H9 (cell line): ENCODE results near the gene BPIFB3. TPM values are rescaled to one million over a fixed set of nuclear protein-coding genes. Genes with fewer than 3 reads are reported as not detected.

Source experiments
- DNase-seq: peaks from one replicate; pipeline ENCODE4 v3.0.0-alpha.2; 2017
- H2AFZ ChIP-seq: one replicate; pipeline ENCODE4 v1.6.1; 2013; ENCODE audit warnings: mild to moderate bottlenecking, low read length, control low read depth, moderate library complexity
- H2AK5ac ChIP-seq: 2 replicates; pipeline ENCODE4 v1.6.1; 2013; ENCODE audit warnings: low read length, control low read depth, mixed read lengths; ENCODE audit not compliant: insufficient read length
- H2BK120ac ChIP-seq: one replicate; pipeline ENCODE4 v1.6.1; 2013; ENCODE audit warnings: low read depth, mild to moderate bottlenecking, low read length, control low read depth, inconsistent platforms; ENCODE audit not compliant: poor library complexity, severe bottlenecking
- H2BK12ac ChIP-seq: 2 replicates; pipeline ENCODE4 v1.6.1; 2013; ENCODE audit warnings: low read length, control low read depth, mixed read lengths, low read depth; ENCODE audit not compliant: insufficient read length
- H2BK15ac ChIP-seq: 2 replicates; pipeline ENCODE4 v1.6.1; 2013; ENCODE audit warnings: low read depth, low read length, control low read depth
- H2BK20ac ChIP-seq: one replicate; pipeline ENCODE4 v1.6.1; 2013; ENCODE audit warnings: low read depth, mild to moderate bottlenecking, low read length, control low read depth, inconsistent platforms; ENCODE audit not compliant: poor library complexity, severe bottlenecking
- H2BK5ac ChIP-seq: 2 replicates; pipeline ENCODE4 v1.6.1; 2013; ENCODE audit warnings: low read length, control low read depth, mixed read lengths; ENCODE audit not compliant: insufficient read length
- H3K14ac ChIP-seq: 2 replicates; pipeline ENCODE4 v1.6.1; 2013; ENCODE audit warnings: low read length, control low read depth; ENCODE audit not compliant: insufficient read depth
- H3K18ac ChIP-seq: 2 replicates; pipeline ENCODE4 v1.6.1; 2013; ENCODE audit warnings: low read depth, mild to moderate bottlenecking, mixed read lengths, low read length, control low read depth; ENCODE audit not compliant: insufficient read length
- H3K23ac ChIP-seq: 2 replicates; pipeline ENCODE4 v1.6.1; 2013; ENCODE audit warnings: low read length, control low read depth, mixed read lengths, low read depth; ENCODE audit not compliant: insufficient read length
- H3K23me2 ChIP-seq: 2 replicates; pipeline ENCODE4 v1.6.1; 2013; ENCODE audit warnings: low read depth, mild to moderate bottlenecking, mixed read lengths, low read length, control low read depth; ENCODE audit not compliant: insufficient read length, poor library complexity, severe bottlenecking
- H3K27ac ChIP-seq: 2 replicates; pipeline ENCODE4 v1.5.1; 2013; ENCODE audit warnings: low read length, control low read depth, mixed read lengths, low read depth; ENCODE audit not compliant: insufficient read length
- H3K27me3 ChIP-seq: 2 replicates; pipeline ENCODE4 v1.6.1; 2013; ENCODE audit warnings: low read length, control low read depth, inconsistent platforms; ENCODE audit not compliant: insufficient read depth
- H3K4ac ChIP-seq: 2 replicates; pipeline ENCODE4 v1.6.1; 2013; ENCODE audit warnings: low read depth, mild to moderate bottlenecking, control low read depth, inconsistent platforms, low read length, moderate library complexity
- H3K4me1 ChIP-seq: 2 replicates; pipeline ENCODE4 v1.6.1; 2013; ENCODE audit warnings: low read length, control low read depth, inconsistent platforms; ENCODE audit not compliant: insufficient read depth
- H3K4me2 ChIP-seq: 2 replicates; pipeline ENCODE4 v1.6.1; 2013; ENCODE audit warnings: low read length, control low read depth, mixed read lengths; ENCODE audit not compliant: insufficient read length, insufficient read depth
- H3K56ac ChIP-seq: 2 replicates; pipeline ENCODE4 v1.6.1; 2013; ENCODE audit warnings: low read depth, mild to moderate bottlenecking, mixed read lengths, low read length, control low read depth; ENCODE audit not compliant: insufficient read length
- H3K79me1 ChIP-seq: 2 replicates; pipeline ENCODE4 v1.6.1; 2013; ENCODE audit warnings: low read depth, mild to moderate bottlenecking, moderate library complexity, low read length, control low read depth, inconsistent platforms; ENCODE audit not compliant: insufficient read depth, poor library complexity, severe bottlenecking
- H3K79me2 ChIP-seq: 2 replicates; pipeline ENCODE4 v1.6.1; 2013; ENCODE audit warnings: low read length, control low read depth, inconsistent platforms; ENCODE audit not compliant: insufficient read depth
- H3K9ac ChIP-seq: 2 replicates; pipeline ENCODE4 v1.6.1; 2013; ENCODE audit warnings: low read length, control low read depth, mixed read lengths; ENCODE audit not compliant: insufficient read length; ENCODE audit errors: extremely low read depth
- H3K9me3 ChIP-seq: one replicate; pipeline ENCODE4 v1.6.1; 2013; ENCODE audit warnings: low read depth, low read length, inconsistent platforms; ENCODE audit not compliant: control insufficient read depth
- H3T11ph ChIP-seq: one replicate; pipeline ENCODE4 v1.6.1; 2013; ENCODE audit warnings: mild to moderate bottlenecking, low read length, control low read depth, inconsistent platforms
- H4K20me1 ChIP-seq: one replicate; pipeline ENCODE4 v1.6.1; 2013; ENCODE audit not compliant: control insufficient read depth, insufficient read length, insufficient read depth
- H4K5ac ChIP-seq: 2 replicates; pipeline ENCODE4 v1.6.1; 2013; ENCODE audit warnings: low read depth, mild to moderate bottlenecking, mixed read lengths, low read length, control low read depth; ENCODE audit not compliant: insufficient read length
- H4K8ac ChIP-seq: replicated peaks from 2 replicates; pipeline ENCODE4 v1.6.1; 2013; ENCODE audit warnings: low read length, control low read depth, mixed read lengths, low read depth; ENCODE audit not compliant: insufficient read length
- H4K91ac ChIP-seq: 2 replicates; pipeline ENCODE4 v1.6.1; 2013; ENCODE audit warnings: low read depth, mild to moderate bottlenecking, moderate library complexity, mixed read lengths, low read length, control low read depth; ENCODE audit not compliant: insufficient read length
- H3K27ac Mint-ChIP-seq, 3 experiments: 2 replicates in 2 of 3; 3 replicates in 1 of 3; pipeline ENCODE4 v1.8.0; 2020 to 2021; ENCODE audit warnings: mixed read lengths in 3 of 3, mild to moderate bottlenecking in 1 of 3, moderate library complexity in 1 of 3
- H3K27me3 Mint-ChIP-seq: 2 replicates; pipeline ENCODE4 v1.8.0; 2021; ENCODE audit warnings: low read depth, mild to moderate bottlenecking, moderate library complexity, mixed read lengths
- H3K36me3 Mint-ChIP-seq, 3 experiments: 2 replicates in 2 of 3; 3 replicates in 1 of 3; pipeline ENCODE4 v1.8.0; 2020 to 2021; ENCODE audit warnings: low read depth in 3 of 3, mixed read lengths in 3 of 3; ENCODE audit not compliant: insufficient read depth in 1 of 3
- H3K4me1 Mint-ChIP-seq, 2 experiments: 2 replicates each; pipeline ENCODE4 v1.8.0; 2020; ENCODE audit warnings: mixed read lengths in 2 of 2
- H3K4me3 Mint-ChIP-seq, 2 experiments: 2 replicates in 1 of 2; 3 replicates in 1 of 2; pipeline ENCODE4 v1.8.0; 2020 to 2021; ENCODE audit warnings: mild to moderate bottlenecking in 2 of 2, mixed read lengths in 2 of 2, moderate library complexity in 1 of 2
- H3K9me3 Mint-ChIP-seq, 2 experiments: 2 replicates in 1 of 2; 3 replicates in 1 of 2; pipeline ENCODE4 v1.8.0; 2020; ENCODE audit warnings: mild to moderate bottlenecking in 2 of 2, mixed read lengths in 2 of 2, moderate library complexity in 1 of 2
- WGBS: extraction: QIAGEN DNeasy Blood & Tissue Kit; methylation state at CpG from one replicate; pipeline ENCODE4 v1.1.7; 2013; ENCODE audit warnings: missing lambda C conversion rate, low lambda C conversion rate, mixed read lengths; ENCODE audit not compliant: insufficient read length; ENCODE audit errors: extremely low coverage; 5-methylcytosine and 5-hydroxymethylcytosine counted together
- long read RNA-seq: library from polyadenylated mRNA; unstranded; transcript quantifications from one replicate; pipeline ENCODE4 v2.0.0, GENCODE V29; 2020
- total RNA-seq: library from RNA; stranded (reverse); gene quantifications from 2 replicates; pipeline ENCODE4 v1.2.1, GENCODE V29; 2021
- TF ChIP-seq, protein P1 (sequence below): fragments of 200-600 bp; sonication (generic); conservative IDR thresholded peaks from 3 replicates; pipeline ENCODE4 v1.8.0; 2021; ENCODE audit warnings: antibody characterized with exemption, mild to moderate bottlenecking

BPIFB3 gene, protein sequence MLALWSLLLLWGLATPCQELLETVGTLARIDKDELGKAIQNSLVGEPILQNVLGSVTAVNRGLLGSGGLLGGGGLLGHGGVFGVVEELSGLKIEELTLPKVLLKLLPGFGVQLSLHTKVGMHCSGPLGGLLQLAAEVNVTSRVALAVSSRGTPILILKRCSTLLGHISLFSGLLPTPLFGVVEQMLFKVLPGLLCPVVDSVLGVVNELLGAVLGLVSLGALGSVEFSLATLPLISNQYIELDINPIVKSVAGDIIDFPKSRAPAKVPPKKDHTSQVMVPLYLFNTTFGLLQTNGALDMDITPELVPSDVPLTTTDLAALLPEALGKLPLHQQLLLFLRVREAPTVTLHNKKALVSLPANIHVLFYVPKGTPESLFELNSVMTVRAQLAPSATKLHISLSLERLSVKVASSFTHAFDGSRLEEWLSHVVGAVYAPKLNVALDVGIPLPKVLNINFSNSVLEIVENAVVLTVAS
- total RNA-seq, result not detected in 2 replicates
- long read RNA-seq, result 0 reads

DNA sequence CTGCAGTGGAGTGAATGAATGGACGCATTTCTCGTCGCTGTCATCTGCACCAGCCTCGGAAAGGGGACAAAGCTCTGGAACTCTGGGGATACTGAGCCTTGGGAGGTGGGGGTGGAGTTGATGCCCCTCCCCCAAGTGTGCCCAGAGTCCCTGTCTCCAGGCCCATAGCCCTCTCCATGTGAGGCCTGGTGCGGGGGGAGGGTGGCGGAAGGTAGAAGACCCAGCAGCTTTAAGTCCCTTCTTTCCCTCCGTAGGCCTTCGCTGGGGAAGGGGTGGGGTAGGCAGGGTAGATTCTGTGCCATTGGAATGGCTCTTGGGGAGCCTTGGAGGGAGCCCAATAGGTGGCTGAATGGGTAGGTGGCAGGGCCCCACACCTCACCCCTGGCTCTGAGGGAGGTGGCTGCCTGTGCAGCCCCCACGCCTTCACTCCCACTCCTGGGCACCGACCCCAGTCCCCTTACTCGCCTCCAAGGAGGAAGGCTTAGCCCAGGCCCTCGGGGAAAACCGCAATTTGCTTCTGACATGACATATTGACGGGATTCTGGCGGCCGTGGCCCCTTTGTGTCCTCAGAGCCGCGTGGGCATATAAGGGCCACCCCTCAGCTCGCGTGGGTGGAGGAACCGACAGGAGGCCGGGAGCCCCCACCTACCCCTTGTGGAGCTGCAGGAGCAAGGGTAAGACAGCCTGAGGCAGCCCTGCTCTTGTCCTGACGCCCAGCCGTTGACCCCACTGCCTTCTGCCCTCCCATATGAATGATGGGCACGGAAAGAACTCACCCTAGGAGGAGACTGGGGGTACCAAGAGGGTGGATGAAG lies at the start of gene BPIFB3:
TSS of gene BPIFB3 (plus strand) at position 613 of the 816 bp plus-strand sequence. CDS start 1,533 bp downstream, outside the sequence.
- Histone ChIP-seq H3K14ac (peak within 1 kb of the TSS; percentile 19), H3K56ac (no peak within 1 kb of the TSS), H2BK12ac (no peak within 1 kb of the TSS), H3K23me2 (no peaks in the 10 kb centered on the region), H3K27ac (no peak within 1 kb of the TSS), H3K23ac (no peak within 1 kb of the TSS), H2BK20ac (no peak within 1 kb of the TSS), H3K79me1 (no peaks in the 10 kb centered on the region), H2BK120ac (no peak within 1 kb of the TSS), H3K9me3 (no peaks in the 10 kb centered on the region), H2BK5ac (no peak within 1 kb of the TSS), H2BK15ac (no peak within 1 kb of the TSS), H4K20me1 (no peaks in the 10 kb centered on the region), H2AK5ac (no peak within 1 kb of the TSS), H3K9ac (no peak within 1 kb of the TSS), H3K4me1 (no peaks in the 10 kb centered on the region), H2AFZ (no peak within 1 kb of the TSS), H3K18ac (no peak within 1 kb of the TSS), H3K4me2 (no peak within 1 kb of the TSS), H4K91ac (no peak within 1 kb of the TSS), H3K79me2 (no peaks in the 10 kb centered on the region), H4K5ac (no peak within 1 kb of the TSS), H3T11ph (no peak within 1 kb of the TSS), H3K4ac (no peak within 1 kb of the TSS), H4K8ac (no peak within 1 kb of the TSS), H3K27me3 (no peaks in the 10 kb centered on the region)
- Mint-ChIP-seq H3K4me3 (no peak within 1 kb of the TSS; a peak in 2 of 5 replicates), H3K36me3 (no peaks in the 10 kb centered on the region), H3K4me1 (peaks cover 8% of the 10 kb centered on the region in 2 experiments), H3K27me3 (peaks cover 4% of the 10 kb centered on the region; the same call in 1 of the 2 replicates), H3K9me3 (peaks cover 0 to 2% of the 10 kb centered on the region in 2 experiments; a peak in 1 of 5 replicates), H3K27ac (peak within 1 kb of the TSS in 2 of 3 experiments; percentile 7 to 76; a peak in 2 of 7 replicates)
- no CpG with 5 or more reads among the region's 25 CpGs for WGBS
- DNase-seq, result no peak
- TF ChIP-seq, protein P1, sequence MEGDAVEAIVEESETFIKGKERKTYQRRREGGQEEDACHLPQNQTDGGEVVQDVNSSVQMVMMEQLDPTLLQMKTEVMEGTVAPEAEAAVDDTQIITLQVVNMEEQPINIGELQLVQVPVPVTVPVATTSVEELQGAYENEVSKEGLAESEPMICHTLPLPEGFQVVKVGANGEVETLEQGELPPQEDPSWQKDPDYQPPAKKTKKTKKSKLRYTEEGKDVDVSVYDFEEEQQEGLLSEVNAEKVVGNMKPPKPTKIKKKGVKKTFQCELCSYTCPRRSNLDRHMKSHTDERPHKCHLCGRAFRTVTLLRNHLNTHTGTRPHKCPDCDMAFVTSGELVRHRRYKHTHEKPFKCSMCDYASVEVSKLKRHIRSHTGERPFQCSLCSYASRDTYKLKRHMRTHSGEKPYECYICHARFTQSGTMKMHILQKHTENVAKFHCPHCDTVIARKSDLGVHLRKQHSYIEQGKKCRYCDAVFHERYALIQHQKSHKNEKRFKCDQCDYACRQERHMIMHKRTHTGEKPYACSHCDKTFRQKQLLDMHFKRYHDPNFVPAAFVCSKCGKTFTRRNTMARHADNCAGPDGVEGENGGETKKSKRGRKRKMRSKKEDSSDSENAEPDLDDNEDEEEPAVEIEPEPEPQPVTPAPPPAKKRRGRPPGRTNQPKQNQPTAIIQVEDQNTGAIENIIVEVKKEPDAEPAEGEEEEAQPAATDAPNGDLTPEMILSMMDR, result no peak
